PFSK-1 (cell line): ENCODE data around the gene NKIRAS2.

ENCODE experiments used
- POLR2AphosphoS5 ChIP-seq: IDR thresholded peaks from 2 replicates; pipeline ENCODE4 v1.6.1; 2012; ENCODE audit warnings: low read depth, mild to moderate bottlenecking, control low read depth, low read length, moderate library complexity
- SIN3A ChIP-seq: IDR thresholded peaks from 2 replicates; pipeline ENCODE4 v1.6.1; 2012; ENCODE audit warnings: mild to moderate bottlenecking, low read length, moderate library complexity, borderline replicate concordance; ENCODE audit not compliant: insufficient read depth
- TAF1 ChIP-seq: IDR thresholded peaks from 2 replicates; pipeline ENCODE4 v1.6.1; 2012; ENCODE audit warnings: low read length, control low read depth, borderline replicate concordance; ENCODE audit not compliant: insufficient read depth
- TF ChIP-seq, protein P1 (sequence below), 2 experiments: IDR thresholded peaks; 2 replicates each; pipeline versions ENCODE4 v1.6.1 to v1.8.0; 2011 to 2012; ENCODE audit warnings: low read depth in 2 of 2, low read length in 2 of 2, control low read depth in 1 of 2, inconsistent platforms in 1 of 2, mild to moderate bottlenecking in 1 of 2, moderate library complexity in 1 of 2; ENCODE audit not compliant: insufficient read depth in 1 of 2

DNA sequence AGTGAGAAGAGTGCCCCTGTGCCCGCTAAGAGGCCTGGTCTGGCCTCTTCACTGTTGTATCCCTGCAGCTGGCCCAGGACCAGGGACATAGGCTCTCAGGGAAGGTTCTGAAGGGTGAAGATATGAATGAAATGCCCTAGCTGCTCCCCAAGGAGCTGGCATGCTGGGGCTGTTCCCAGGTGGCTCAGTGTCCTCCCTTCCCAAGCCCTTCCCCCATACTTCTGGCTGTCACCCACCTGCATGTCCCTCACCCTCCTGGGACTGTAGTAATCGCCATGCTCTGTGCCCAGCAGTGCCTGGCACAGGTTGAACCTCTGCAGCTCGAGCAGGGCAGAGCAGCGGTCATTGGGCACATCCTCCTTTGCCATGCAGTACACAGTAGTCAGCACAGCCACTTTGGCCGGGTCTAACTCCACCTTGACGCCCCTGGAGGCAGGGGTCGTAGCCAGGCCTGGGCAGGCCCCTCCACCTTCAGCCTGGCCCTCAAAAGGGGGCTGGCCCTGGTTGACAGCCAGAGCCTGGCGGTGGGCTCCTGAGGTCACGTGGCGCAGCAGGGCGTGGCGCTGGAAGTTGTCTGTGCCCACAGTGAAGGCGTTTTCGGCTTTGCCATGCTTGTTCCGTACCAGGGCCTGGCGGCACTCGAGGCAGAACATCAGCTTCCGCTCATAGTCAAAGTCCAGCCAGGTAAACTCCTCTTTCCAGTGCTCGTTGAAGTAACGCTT, 22.9 kb downstream of the NKIRAS2 start:
- TF ChIP-seq TAF1: no peak
- no peak for TF ChIP-seq POLR2AphosphoS5
- TF ChIP-seq, protein P1, sequence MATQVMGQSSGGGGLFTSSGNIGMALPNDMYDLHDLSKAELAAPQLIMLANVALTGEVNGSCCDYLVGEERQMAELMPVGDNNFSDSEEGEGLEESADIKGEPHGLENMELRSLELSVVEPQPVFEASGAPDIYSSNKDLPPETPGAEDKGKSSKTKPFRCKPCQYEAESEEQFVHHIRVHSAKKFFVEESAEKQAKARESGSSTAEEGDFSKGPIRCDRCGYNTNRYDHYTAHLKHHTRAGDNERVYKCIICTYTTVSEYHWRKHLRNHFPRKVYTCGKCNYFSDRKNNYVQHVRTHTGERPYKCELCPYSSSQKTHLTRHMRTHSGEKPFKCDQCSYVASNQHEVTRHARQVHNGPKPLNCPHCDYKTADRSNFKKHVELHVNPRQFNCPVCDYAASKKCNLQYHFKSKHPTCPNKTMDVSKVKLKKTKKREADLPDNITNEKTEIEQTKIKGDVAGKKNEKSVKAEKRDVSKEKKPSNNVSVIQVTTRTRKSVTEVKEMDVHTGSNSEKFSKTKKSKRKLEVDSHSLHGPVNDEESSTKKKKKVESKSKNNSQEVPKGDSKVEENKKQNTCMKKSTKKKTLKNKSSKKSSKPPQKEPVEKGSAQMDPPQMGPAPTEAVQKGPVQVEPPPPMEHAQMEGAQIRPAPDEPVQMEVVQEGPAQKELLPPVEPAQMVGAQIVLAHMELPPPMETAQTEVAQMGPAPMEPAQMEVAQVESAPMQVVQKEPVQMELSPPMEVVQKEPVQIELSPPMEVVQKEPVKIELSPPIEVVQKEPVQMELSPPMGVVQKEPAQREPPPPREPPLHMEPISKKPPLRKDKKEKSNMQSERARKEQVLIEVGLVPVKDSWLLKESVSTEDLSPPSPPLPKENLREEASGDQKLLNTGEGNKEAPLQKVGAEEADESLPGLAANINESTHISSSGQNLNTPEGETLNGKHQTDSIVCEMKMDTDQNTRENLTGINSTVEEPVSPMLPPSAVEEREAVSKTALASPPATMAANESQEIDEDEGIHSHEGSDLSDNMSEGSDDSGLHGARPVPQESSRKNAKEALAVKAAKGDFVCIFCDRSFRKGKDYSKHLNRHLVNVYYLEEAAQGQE (IDR thresholded peaks at IDR 0.05; ENCODE audit: insufficient read depth in 1 of 2, low read depth in 2 of 2, low read length in 2 of 2): no peak
- no peak for TF ChIP-seq SIN3A
